ENCODE results near the gene CCDC91.

The CCDC91 gene

GRCh38 chr12:28239918-28240317 is 49.7 kb downstream of the CCDC91 start:
- H2AFZ ChIP-seq (ENCODE audit: low read depth, low read length, severe bottlenecking) = no peak overlapping the region
- H3K79me2 ChIP-seq (ENCODE audit: insufficient read depth, low read length) = peaks cover 14% of the 10 kb centered on the region; the same call in 1 of the 2 replicates
- H3K4me3 ChIP-seq (ENCODE audit: insufficient read depth, low read length, poor library complexity, severe bottlenecking) = no peak overlapping the region
- H3K27me3 ChIP-seq (ENCODE audit: low read length) = no peaks in the 10 kb centered on the region
- TF ChIP-seq CTCF (IDR thresholded peaks at IDR 0.05; ENCODE audit: insufficient read depth, low read length, poor library complexity, severe bottlenecking) (no peak), EZH2phosphoT487 (conservative IDR thresholded peaks at IDR 0.05; ENCODE audit: low read length) (no peak)
- H3K9me2 ChIP-seq (replicated peaks; ENCODE audit: insufficient read depth, low read length) = no peaks in the 10 kb centered on the region
- H3K9ac ChIP-seq (ENCODE audit: low read length) = no peak overlapping the region
- H3K9me3 ChIP-seq (ENCODE audit: insufficient read depth, low read length) = no peaks in the 10 kb centered on the region
- H3K4me2 ChIP-seq (ENCODE audit: low read depth, low read length, poor library complexity, severe bottlenecking) = no peak overlapping the region
- no peaks in the 10 kb centered on the region for H3F3A ChIP-seq (ENCODE audit: insufficient read depth)
- H3K27ac ChIP-seq (ENCODE audit: low read depth, low read length) = no peak overlapping the region
- H3K36me3 ChIP-seq (ENCODE audit: low read length) = no peaks in the 10 kb centered on the region
- no peaks in the 10 kb centered on the region for H4K20me1 ChIP-seq (ENCODE audit: low read depth, low read length)

DNA sequence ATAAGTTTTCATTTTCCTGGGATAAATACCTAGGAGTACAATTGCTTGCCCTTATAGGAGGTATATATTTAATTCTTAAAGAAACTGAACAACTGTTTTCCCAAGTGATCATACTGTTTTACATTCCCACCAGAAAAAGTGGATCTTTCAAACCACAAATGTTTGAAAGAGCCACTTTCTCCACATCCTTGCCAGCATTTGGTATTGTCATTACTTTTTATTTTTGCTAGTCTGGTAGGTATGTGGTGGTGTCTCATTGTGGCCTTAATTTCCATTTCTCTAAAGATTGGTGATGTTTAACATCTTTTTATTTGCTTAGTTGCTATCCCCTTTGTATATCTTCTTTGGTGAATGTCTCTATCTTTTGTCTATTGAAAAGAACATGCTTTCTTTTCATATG is 50.6 kb downstream of the CCDC91 start:
- H3F3A ChIP-seq (ENCODE audit: insufficient read depth) = no peaks in the 10 kb centered on the region
- H3K79me2 ChIP-seq (ENCODE audit: insufficient read depth, low read length) = peaks cover 14% of the 10 kb centered on the region; the same call in 1 of the 2 replicates
- H3K4me2 ChIP-seq (ENCODE audit: low read depth, low read length, poor library complexity, severe bottlenecking) = no peak overlapping the region
- no peaks in the 10 kb centered on the region for H3K9me2 ChIP-seq (replicated peaks; ENCODE audit: insufficient read depth, low read length)
- no peaks in the 10 kb centered on the region for H3K36me3 ChIP-seq (ENCODE audit: low read length)
- no peaks in the 10 kb centered on the region for H3K27me3 ChIP-seq (ENCODE audit: low read length)
- H2AFZ ChIP-seq (ENCODE audit: low read depth, low read length, severe bottlenecking) = no peak overlapping the region
- H3K27ac ChIP-seq (ENCODE audit: low read depth, low read length) = no peak overlapping the region
- H4K20me1 ChIP-seq (ENCODE audit: low read depth, low read length) = no peaks in the 10 kb centered on the region
- H3K4me3 ChIP-seq (ENCODE audit: insufficient read depth, low read length, poor library complexity, severe bottlenecking) = no peak overlapping the region
- H3K9me3 ChIP-seq (ENCODE audit: insufficient read depth, low read length) = no peaks in the 10 kb centered on the region
- TF ChIP-seq CTCF (IDR thresholded peaks at IDR 0.05; ENCODE audit: insufficient read depth, low read length, poor library complexity, severe bottlenecking) (no peak), EZH2phosphoT487 (conservative IDR thresholded peaks at IDR 0.05; ENCODE audit: low read length) (no peak)
- no peak overlapping the region for H3K9ac ChIP-seq (ENCODE audit: low read length)

DNA sequence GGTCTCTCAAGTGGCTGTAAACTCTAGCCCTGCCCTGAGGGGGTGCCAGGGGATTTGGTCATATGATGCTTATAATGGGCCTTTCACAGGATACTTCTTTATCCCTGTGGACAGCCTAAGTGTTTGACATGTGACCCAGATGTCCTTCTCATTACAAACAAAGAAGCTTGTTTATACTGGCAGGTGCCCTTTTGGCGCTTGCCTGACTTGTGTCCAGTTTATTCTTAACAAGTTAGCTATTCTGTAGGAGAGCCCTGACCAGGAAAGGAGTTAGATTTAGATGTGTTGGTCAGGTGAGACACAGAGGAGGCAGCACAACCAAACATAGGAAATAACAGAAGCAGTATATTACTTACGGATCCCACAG is 51.9 kb downstream of the CCDC91 start:
- Histone ChIP-seq H4K20me1 (ENCODE audit: low read depth, low read length) (no peaks in the 10 kb centered on the region), H3K4me2 (ENCODE audit: low read depth, low read length, poor library complexity, severe bottlenecking) (no peak overlapping the region), H3K27me3 (ENCODE audit: low read length) (no peaks in the 10 kb centered on the region), H3K9ac (ENCODE audit: low read length) (no peak overlapping the region), H3K9me2 (replicated peaks; ENCODE audit: insufficient read depth, low read length) (no peaks in the 10 kb centered on the region), H3K4me3 (ENCODE audit: insufficient read depth, low read length, poor library complexity, severe bottlenecking) (no peak overlapping the region), H3K9me3 (ENCODE audit: insufficient read depth, low read length) (no peaks in the 10 kb centered on the region), H3K79me2 (ENCODE audit: insufficient read depth, low read length) (peaks cover 14% of the 10 kb centered on the region; the same call in 1 of the 2 replicates), H3F3A (ENCODE audit: insufficient read depth) (no peaks in the 10 kb centered on the region), H2AFZ (ENCODE audit: low read depth, low read length, severe bottlenecking) (no peak overlapping the region), H3K36me3 (ENCODE audit: low read length) (no peaks in the 10 kb centered on the region), H3K27ac (ENCODE audit: low read depth, low read length) (no peak overlapping the region)
- no peak for TF ChIP-seq CTCF (IDR thresholded peaks at IDR 0.05; ENCODE audit: insufficient read depth, low read length, poor library complexity, severe bottlenecking)

Data from SU-DHL-6 (cell line).